ENCODE measurements around the gene CRYGN. TPM values are rescaled to one million over a fixed set of nuclear protein-coding genes. Genes with fewer than 3 reads are reported as not detected.

Gene CRYGN
- total and polyA plus RNA-seq, 2 of the 13 experiments (the other 11 are each of a cell fraction or from before 2014, with no cell fraction given) = 0.11 TPM; not detected in 1

GRCh38 chr7:151409667-151410404, 30.1 kb downstream of the CRYGN start, which contains the start of gene WDR86:
WDR86 (minus strand) TSS chr7:151410038; CDS start chr7:151409589, 449 bp downstream.
- ChIA-PET CTCF (ENCODE audit: low intra/inter-chr PET ratio, low total read pairs) (no interaction called here), POLR2A (no interaction called here)
- H3K4me3 ChIP-seq (replicated peaks in 1 of 3; ENCODE audit: insufficient read depth in 1 of 3, low read depth in 2 of 3, low read length in 3 of 3) = peak within 1 kb of the TSS; percentile 45 to 76 (median 65); a peak in 5 of 6 replicates
- no peak within 1 kb of the TSS for H3K27ac ChIP-seq (ENCODE audit: extremely low read length, insufficient read depth, low read length)
- H3K79me2 ChIP-seq (ENCODE audit: insufficient read depth, low read length) = no peaks in the 10 kb centered on the region
- FAIRE-seq (no peak), DNase-seq (ENCODE audit: low spot score) (no peak), ATAC-seq (peak; percentile 22)
- WGBS (ENCODE audit: low lambda C conversion rate) = 33% methylated on average over 20 of the region's 75 CpGs
- in situ Hi-C loops (cut with HindIII; ENCODE audit: extremely low pct_ligation_motif_present, low pct_unique_long_range_greater_than_20kb) = no loop called here
- H3K9me3 ChIP-seq (ENCODE audit: low read length) = no peaks in the 10 kb centered on the region
- no peak within 1 kb of the TSS for H2AFZ ChIP-seq (ENCODE audit: low read length)
- peak within 1 kb of the TSS; percentile 74 for H3K4me2 ChIP-seq (ENCODE audit: low read depth, low read length)
- no TSS peak for BruUV-seq (replicated peaks)
- peaks cover 53% of the 10 kb centered on the region for H3K4me1 ChIP-seq (ENCODE audit: insufficient read depth, low read length)
- peak within 1 kb of the TSS; percentile 58; the same call in 1 of the 2 replicates for H3K9ac ChIP-seq (ENCODE audit: insufficient read depth, low read depth, low read length)
- H3K27me3 ChIP-seq (ENCODE audit: control insufficient read depth in 1 of 2, insufficient read depth in 2 of 2, low read length in 2 of 2) = peaks cover 2 to 56% of the 10 kb centered on the region in 2 experiments
- H4K20me1 ChIP-seq (ENCODE audit: insufficient read depth, low read length) = no peaks in the 10 kb centered on the region
- intact Hi-C loops (cut with micrococcal nuclease; ENCODE audit: unreplicated experiment) = loop anchor here (5.0 kb wide), 1 partner anchor 37 kb away; no protein-coding TSS in a partner anchor
- H3K36me3 ChIP-seq (replicated peaks in 1 of 2; ENCODE audit: control insufficient read depth in 1 of 2, insufficient read depth in 2 of 2, low read length in 2 of 2) = no peaks in the 10 kb centered on the region
- TF ChIP-seq ZNF512 (CRISPR knock-in tag; IDR thresholded peaks at IDR 0.05) (no peak), YEATS4 (CRISPR knock-in tag; IDR thresholded peaks at IDR 0.05; ENCODE audit: borderline replicate concordance) (peak; percentile 22; the same call in 1 of the 2 replicates), ZKSCAN5 (CRISPR knock-in tag; IDR thresholded peaks at IDR 0.05) (no peak), MLXIP (CRISPR knock-in tag; IDR thresholded peaks at IDR 0.05; ENCODE audit: borderline replicate concordance) (no peak), ZNF629 (CRISPR knock-in tag; conservative IDR thresholded peaks at IDR 0.05) (no peak), GABPB1 (CRISPR knock-in tag; IDR thresholded peaks at IDR 0.05) (peak; percentile 9; the same call in 1 of the 2 replicates), SKIL (CRISPR knock-in tag; IDR thresholded peaks at IDR 0.05; ENCODE audit: borderline replicate concordance) (no peak), HNF4G (IDR thresholded peaks at IDR 0.05; ENCODE audit: borderline replicate concordance, low read depth, low read length) (no peak), HNF4G (CRISPR knock-in tag; IDR thresholded peaks at IDR 0.05; ENCODE audit: borderline replicate concordance, low read depth) (no peak), KDM3A (CRISPR knock-in tag; IDR thresholded peaks at IDR 0.05; ENCODE audit: low read depth) (no peak), CCDC6 (CRISPR knock-in tag; IDR thresholded peaks at IDR 0.05) (no peak), MLX (CRISPR knock-in tag; IDR thresholded peaks at IDR 0.05) (no peak), FOXA1 (IDR thresholded peaks at IDR 0.05) (no peak), FOXA1 (CRISPR knock-in tag; IDR thresholded peaks at IDR 0.05) (no peak), ZNF619 (CRISPR knock-in tag; IDR thresholded peaks at IDR 0.05) (no peak), ZNF431 (CRISPR knock-in tag; IDR thresholded peaks at IDR 0.05; ENCODE audit: borderline replicate concordance, low read depth) (no peak), ZNF180 (CRISPR knock-in tag; IDR thresholded peaks at IDR 0.05; ENCODE audit: borderline replicate concordance, low read depth) (no peak), ZNF337 (CRISPR knock-in tag; IDR thresholded peaks at IDR 0.05; ENCODE audit: borderline replicate concordance, low read depth) (no peak)
